Progenitor cell of endocrine pancreas (in vitro differentiated cells): ENCODE measurements around the gene TAF7L. TPM values are rescaled to one million over a fixed set of nuclear protein-coding genes. Genes with fewer than 3 reads are reported as not detected.

Experiments used
- DNase-seq: peaks from one replicate; pipeline ENCODE4 v3.0.0; 2021; ENCODE audit warnings: low spot score; ENCODE audit not compliant: unreplicated experiment
- H3K27ac Mint-ChIP-seq: 2 replicates; pipeline ENCODE4 v1.8.0; 2021; ENCODE audit warnings: mild to moderate bottlenecking, moderate library complexity, mixed read lengths
- H3K27me3 Mint-ChIP-seq: 2 replicates; pipeline ENCODE4 v1.8.0; 2021; ENCODE audit warnings: mixed read lengths
- H3K36me3 Mint-ChIP-seq: 2 replicates; pipeline ENCODE4 v1.8.0; 2022; ENCODE audit warnings: mixed read lengths; ENCODE audit not compliant: insufficient read depth
- H3K4me1 Mint-ChIP-seq: 2 replicates; pipeline ENCODE4 v1.8.0; 2021; ENCODE audit warnings: low read depth, mixed read lengths
- H3K4me3 Mint-ChIP-seq: 2 replicates; pipeline ENCODE4 v1.8.0; 2021; ENCODE audit warnings: low read depth, mild to moderate bottlenecking, moderate library complexity, mixed read lengths
- H3K9me3 Mint-ChIP-seq: 2 replicates; pipeline ENCODE4 v1.8.0; 2021; ENCODE audit warnings: low read depth, mixed read lengths
- CTCF ChIP-seq: fragments of 200-600 bp; sonication (generic); IDR thresholded peaks from one replicate; pipeline ENCODE4 v1.5.0; 2021; ENCODE audit warnings: antibody characterized with exemption, mild to moderate bottlenecking; ENCODE audit not compliant: unreplicated experiment
- total RNA-seq: library from RNA; stranded (reverse); gene quantifications from 2 replicates; pipeline ENCODE4 v1.2.1, GENCODE V29; 2021

The TAF7L gene
- total RNA-seq, 1 donor from 2014 or later = 0.26 TPM

DNA sequence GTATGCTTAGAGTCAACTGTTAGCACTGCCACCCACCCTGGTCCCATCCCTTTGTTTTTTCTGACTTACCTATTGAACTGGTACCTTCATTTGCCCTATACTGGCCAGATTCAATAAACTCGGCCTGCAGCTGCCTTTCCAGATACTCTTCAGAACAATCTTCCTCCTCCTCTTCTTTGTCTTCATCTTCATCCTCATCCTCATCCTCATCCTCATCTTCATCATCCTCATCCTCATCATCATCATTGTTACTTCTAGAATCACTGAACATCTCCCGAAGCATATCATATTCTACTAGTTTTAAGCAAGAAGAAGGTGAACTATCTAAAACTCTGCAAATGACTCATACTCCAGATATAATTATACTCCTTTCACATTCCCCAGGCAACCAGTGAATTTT is 14.9 kb downstream of the TAF7L start:
- TF ChIP-seq CTCF = no peak
- no peaks in the 10 kb centered on the region for H3K27me3 Mint-ChIP-seq
- H3K9me3 Mint-ChIP-seq = peaks cover 12% of the 10 kb centered on the region
- no peak for DNase-seq
- H3K4me3 Mint-ChIP-seq = no peak overlapping the region
- H3K4me1 Mint-ChIP-seq = no peaks in the 10 kb centered on the region
- H3K27ac Mint-ChIP-seq = no peak overlapping the region
- peaks cover 2% of the 10 kb centered on the region for H3K36me3 Mint-ChIP-seq

DNA sequence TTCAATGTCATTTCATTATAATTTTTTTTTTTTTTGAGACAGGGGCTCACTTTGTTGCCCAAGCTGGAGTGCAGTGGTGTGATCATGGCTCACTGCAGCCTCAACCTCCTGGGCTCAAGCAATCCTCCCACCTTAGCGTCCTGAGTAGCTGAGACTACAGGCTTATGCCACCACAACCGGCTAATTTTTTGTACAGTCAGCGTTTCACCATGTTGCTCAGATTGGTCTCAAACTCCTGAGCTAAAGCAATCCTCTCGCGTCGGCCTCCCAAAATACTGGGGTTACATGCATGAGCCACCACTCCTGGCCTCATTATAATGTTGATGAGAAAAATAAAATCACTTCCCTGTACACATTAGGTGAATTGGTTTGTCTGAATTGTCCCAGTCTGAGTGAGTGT is 16.9 kb downstream of the TAF7L start:
- Mint-ChIP-seq H3K36me3 (peaks cover 2% of the 10 kb centered on the region), H3K4me1 (no peaks in the 10 kb centered on the region), H3K27me3 (no peaks in the 10 kb centered on the region), H3K4me3 (no peak overlapping the region), H3K27ac (no peak overlapping the region), H3K9me3 (peaks cover 22% of the 10 kb centered on the region)
- no peak for DNase-seq
- no peak for TF ChIP-seq CTCF

DNA sequence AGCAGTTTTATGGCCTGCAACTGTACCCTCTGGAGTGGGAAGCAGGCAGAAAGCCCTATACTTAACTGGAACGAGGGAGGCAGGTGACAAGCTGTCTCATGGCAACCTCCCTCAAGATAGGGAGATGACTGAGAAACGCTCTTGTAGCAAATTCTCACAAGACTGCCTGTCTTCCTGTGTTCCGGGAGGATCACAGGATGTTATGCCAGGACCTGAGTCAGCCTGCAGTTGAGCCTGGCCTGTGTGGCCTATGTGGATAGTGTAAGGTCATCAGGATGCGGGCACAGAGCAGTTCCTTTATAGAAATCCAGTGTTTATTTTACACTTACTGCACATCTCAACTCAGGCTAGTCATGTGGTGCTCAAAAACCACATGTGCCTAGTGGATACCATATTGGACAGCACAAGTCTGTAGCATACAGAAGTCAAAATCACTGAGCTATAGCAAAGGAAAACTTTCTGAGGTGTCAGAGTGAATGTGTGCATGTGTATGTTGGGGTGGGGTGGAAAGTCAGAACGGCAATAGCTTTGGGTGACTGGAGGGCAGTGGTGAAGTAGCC is 25.2 kb downstream of the TAF7L start:
- Mint-ChIP-seq H3K36me3 (no peaks in the 10 kb centered on the region), H3K27ac (no peak overlapping the region), H3K9me3 (peaks cover 17% of the 10 kb centered on the region), H3K27me3 (no peaks in the 10 kb centered on the region), H3K4me1 (no peaks in the 10 kb centered on the region), H3K4me3 (no peak overlapping the region)
- no peak for DNase-seq
- TF ChIP-seq CTCF = no peak

- H3K27ac Mint-ChIP-seq = no peak overlapping the region
- H3K9me3 Mint-ChIP-seq = peaks cover 3% of the 10 kb centered on the region
- TF ChIP-seq CTCF = no peak
- no peak overlapping the region for H3K4me3 Mint-ChIP-seq
- DNase-seq = no peak
- no peaks in the 10 kb centered on the region for H3K36me3 Mint-ChIP-seq
- no peaks in the 10 kb centered on the region for H3K27me3 Mint-ChIP-seq
- no peaks in the 10 kb centered on the region for H3K4me1 Mint-ChIP-seq
These were observed 27.4 kb downstream of the TAF7L start for GRCh38 chrX:101263766-101264165.

DNA sequence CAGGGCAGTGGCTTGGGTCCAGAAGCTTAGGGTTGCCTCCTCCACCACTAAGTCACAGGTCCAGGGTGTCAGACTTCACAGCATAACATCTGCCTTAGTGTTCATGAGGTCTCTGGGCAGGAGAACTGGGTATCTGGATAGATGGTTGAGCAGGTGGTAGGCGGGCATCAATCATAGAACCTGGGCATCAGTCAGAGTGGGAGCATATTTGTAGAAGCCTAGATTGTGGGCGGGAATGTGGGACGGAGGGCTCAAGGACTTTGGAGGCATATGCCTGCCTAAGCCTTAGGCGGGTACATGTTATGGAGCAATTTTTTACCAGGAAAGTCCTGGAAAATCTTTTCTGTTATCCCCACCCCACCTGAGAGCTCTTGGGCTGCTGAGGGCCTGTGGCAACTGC is 28.5 kb downstream of the TAF7L start:
- Mint-ChIP-seq H3K4me3 (no peak overlapping the region), H3K9me3 (peaks cover 3% of the 10 kb centered on the region), H3K27me3 (no peaks in the 10 kb centered on the region), H3K27ac (no peak overlapping the region), H3K36me3 (no peaks in the 10 kb centered on the region), H3K4me1 (no peaks in the 10 kb centered on the region)
- TF ChIP-seq CTCF = no peak
- DNase-seq = no peak
